HG03432 (cell line): Measurements from ENCODE around the gene AFAP1L1.
A peak's percentile ranks its signal among the peaks of the same experiment; 100 is the strongest.
"Not testable (repeated sequence)": the region's sequence is repeated elsewhere in the genome, so short reads cannot be mapped to it uniquely, and the experiment has no call there.

Experiments used
- ATAC-seq: cut with Tn5 transposase; IDR thresholded peaks from one replicate; pipeline ENCODE4 v1.9.1; 2021; ENCODE audit warnings: mild to moderate bottlenecking, moderate library complexity; ENCODE audit not compliant: unreplicated experiment

Gene AFAP1L1

GRCh38 chr5:149260761-149261160 lies 10.9 kb upstream of the AFAP1L1 start:
- ATAC-seq, result no peak

- ATAC-seq, result no peak
Measured at GRCh38 chr5:149261246-149261645, 10.4 kb upstream of the AFAP1L1 start.

GRCh38 chr5:149262315-149262714 lies 9.3 kb upstream of the AFAP1L1 start:
- ATAC-seq, result no peak

GRCh38 chr5:149264439-149265067 lies 7.1 kb upstream of the AFAP1L1 start:
- peak; percentile 76 for ATAC-seq

- ATAC-seq, result no peak
Measured at GRCh38 chr5:149265068-149265465, 6.6 kb upstream of the AFAP1L1 start.

GRCh38 chr5:149265597-149265996 lies 6.1 kb upstream of the AFAP1L1 start:
- ATAC-seq, result no peak

- ATAC-seq, result no peak
Measured at GRCh38 chr5:149267241-149267973, 4.3 kb upstream of the AFAP1L1 start.

- ATAC-seq, result peak; percentile 46
Measured at GRCh38 chr5:149268928-149269557, 2.6 kb upstream of the AFAP1L1 start.

- ATAC-seq, result no peak
Measured at GRCh38 chr5:149271195-149271715, 404 bp upstream of the AFAP1L1 start.

GRCh38 chr5:149272781-149273180 lies 1.1 kb downstream of the AFAP1L1 start:
- not testable (repeated sequence) for ATAC-seq

- no peak for ATAC-seq
Measured at GRCh38 chr5:149273237-149273636, 1.6 kb downstream of the AFAP1L1 start.

- no peak for ATAC-seq
Measured at GRCh38 chr5:149273950-149274349, 2.3 kb downstream of the AFAP1L1 start.

GRCh38 chr5:149274939-149275338 lies 3.3 kb downstream of the AFAP1L1 start:
- ATAC-seq, result no peak

- no peak for ATAC-seq
Measured at GRCh38 chr5:149277801-149278200, 6.1 kb downstream of the AFAP1L1 start.

GRCh38 chr5:149278451-149279210 lies 7.0 kb downstream of the AFAP1L1 start:
- ATAC-seq, result no peak

- ATAC-seq, result no peak
Measured at GRCh38 chr5:149279661-149280060, 8.0 kb downstream of the AFAP1L1 start.

GRCh38 chr5:149280124-149280523 lies 8.5 kb downstream of the AFAP1L1 start:
- ATAC-seq, result no peak

GRCh38 chr5:149280802-149281201 lies 9.1 kb downstream of the AFAP1L1 start:
- no peak for ATAC-seq

GRCh38 chr5:149282027-149282965 lies 10.6 kb downstream of the AFAP1L1 start:
- no peak for ATAC-seq

- no peak for ATAC-seq
Measured at GRCh38 chr5:149282966-149283332, 11.3 kb downstream of the AFAP1L1 start.
